ENCODE data around the gene WHRN.

WHRN gene

GRCh38 chr9:114450833-114451706, 54.2 kb downstream of the WHRN start:
- Mint-ChIP-seq H3K27ac (no peak overlapping the region), H3K4me3 (no peak overlapping the region)

GRCh38 chr9:114450181-114450580, 55.1 kb downstream of the WHRN start:
- no peak for TF ChIP-seq CTCF (IDR thresholded peaks at IDR 0.05)
- H3K27ac Mint-ChIP-seq, result no peak overlapping the region
- H3K36me3 Mint-ChIP-seq (ENCODE audit: low read depth), result peaks cover 8% of the 10 kb centered on the region
- H3K4me1 Mint-ChIP-seq, result peaks cover 5% of the 10 kb centered on the region
- no peak for DNase-seq
- peaks cover 4% of the 10 kb centered on the region for H3K27me3 Mint-ChIP-seq (ENCODE audit: low read depth, poor library complexity)
- H3K9me3 Mint-ChIP-seq, result no peaks in the 10 kb centered on the region
- no peak overlapping the region for H3K4me3 Mint-ChIP-seq

More at GRCh38 chr9:114450833-114451706, 54.2 kb downstream of the WHRN start:
- H3K27me3 Mint-ChIP-seq (ENCODE audit: low read depth, poor library complexity), result peaks cover 4% of the 10 kb centered on the region
- H3K4me1 Mint-ChIP-seq, result peaks cover 5% of the 10 kb centered on the region
- no peak for DNase-seq
- H3K36me3 Mint-ChIP-seq (ENCODE audit: low read depth), result peaks cover 8% of the 10 kb centered on the region
- H3K9me3 Mint-ChIP-seq, result no peaks in the 10 kb centered on the region
- no peak for TF ChIP-seq CTCF (IDR thresholded peaks at IDR 0.05)

GRCh38 chr9:114449236-114449635, 56.0 kb downstream of the WHRN start:
- DNase-seq, result no peak
- H3K4me1 Mint-ChIP-seq, result peaks cover 5% of the 10 kb centered on the region
- H3K27me3 Mint-ChIP-seq (ENCODE audit: low read depth, poor library complexity), result peaks cover 4% of the 10 kb centered on the region
- peaks cover 3% of the 10 kb centered on the region for H3K36me3 Mint-ChIP-seq (ENCODE audit: low read depth)
- no peaks in the 10 kb centered on the region for H3K9me3 Mint-ChIP-seq
- TF ChIP-seq CTCF (IDR thresholded peaks at IDR 0.05), result no peak
- no peak overlapping the region for H3K27ac Mint-ChIP-seq
- no peak overlapping the region for H3K4me3 Mint-ChIP-seq

- H3K27ac Mint-ChIP-seq, result no peak overlapping the region
These were observed 56.6 kb downstream of the WHRN start for GRCh38 chr9:114448706-114449105.

GRCh38 chr9:114446672-114447450, 58.4 kb downstream of the WHRN start:
- no peak overlapping the region for H3K4me3 Mint-ChIP-seq
- no peak for TF ChIP-seq CTCF (IDR thresholded peaks at IDR 0.05)
- peaks cover 4% of the 10 kb centered on the region for H3K27me3 Mint-ChIP-seq (ENCODE audit: low read depth, poor library complexity)

More at GRCh38 chr9:114448706-114449105, 56.6 kb downstream of the WHRN start:
- no peak overlapping the region for H3K4me3 Mint-ChIP-seq
- H3K27me3 Mint-ChIP-seq (ENCODE audit: low read depth, poor library complexity), result peaks cover 4% of the 10 kb centered on the region
- H3K36me3 Mint-ChIP-seq (ENCODE audit: low read depth), result peaks cover 2% of the 10 kb centered on the region
- H3K9me3 Mint-ChIP-seq, result peaks cover under 1% of the 10 kb centered on the region
- TF ChIP-seq CTCF (IDR thresholded peaks at IDR 0.05), result no peak
- H3K4me1 Mint-ChIP-seq, result peaks cover 6% of the 10 kb centered on the region
- DNase-seq, result no peak

More at GRCh38 chr9:114446672-114447450, 58.4 kb downstream of the WHRN start:
- H3K27ac Mint-ChIP-seq, result no peak overlapping the region
- DNase-seq, result no peak
- H3K4me1 Mint-ChIP-seq, result peaks cover 10% of the 10 kb centered on the region
- H3K36me3 Mint-ChIP-seq (ENCODE audit: low read depth), result peaks cover 5% of the 10 kb centered on the region
- peaks cover 3% of the 10 kb centered on the region for H3K9me3 Mint-ChIP-seq

Measured in nephron progenitor cell (in vitro differentiated cells).